HepG2 (cell line): ENCODE measurements around the gene OTUD7B. TPM values are rescaled to one million over a fixed set of nuclear protein-coding genes. Genes with fewer than 3 reads are reported as not detected.
A peak's percentile ranks its signal among the peaks of the same experiment; 100 is the strongest.

Experiments
- BCLAF1 ChIP-seq: fragments of 450-650 bp; IDR thresholded peaks from 2 replicates; pipeline ENCODE4 v1.6.1; 2017; ENCODE audit warnings: mild to moderate bottlenecking
- FIP1L1 ChIP-seq: fragments of 200-400 bp; formaldehyde crosslinking; IDR thresholded peaks from 2 replicates; pipeline ENCODE4 v1.6.1; 2018; ENCODE audit warnings: low read depth, mild to moderate bottlenecking, low read length, moderate library complexity, borderline replicate concordance; ENCODE audit not compliant: insufficient read depth
- RBAK ChIP-seq: sonication (generic); formaldehyde crosslinking; IDR thresholded peaks from 2 replicates; pipeline ENCODE4 v1.5.1; 2020; ENCODE audit warnings: mild to moderate bottlenecking, missing genetic modification reagents
- RFX1 ChIP-seq: fragments of 450-650 bp; IDR thresholded peaks from 2 replicates; pipeline ENCODE4 v1.6.1; 2017
- STAT5B ChIP-seq: sonication (generic); formaldehyde crosslinking; IDR thresholded peaks from 2 replicates; pipeline ENCODE4 v1.4.0; 2020; ENCODE audit warnings: missing genetic modification reagents
- STAT6 ChIP-seq: sonication (generic); formaldehyde crosslinking; IDR thresholded peaks from 2 replicates; pipeline ENCODE4 v1.4.0; 2020; ENCODE audit warnings: missing genetic modification reagents, mild to moderate bottlenecking, borderline replicate concordance
- TBP ChIP-seq: sonication (generic); formaldehyde crosslinking; IDR thresholded peaks from 2 replicates; pipeline ENCODE4 v1.5.0; 2020; ENCODE audit warnings: missing genetic modification reagents
- ZNF207 ChIP-seq: fragments of 450-650 bp; IDR thresholded peaks from 2 replicates; pipeline ENCODE4 v1.6.1; 2016; ENCODE audit warnings: antibody characterized with exemption, borderline replicate concordance
- ZNF382 ChIP-seq: sonication (generic); formaldehyde crosslinking; IDR thresholded peaks from 2 replicates; pipeline ENCODE4 v1.5.0; 2020; ENCODE audit warnings: missing genetic modification reagents, mild to moderate bottlenecking, borderline replicate concordance
- ZNF432 ChIP-seq: sonication (generic); formaldehyde crosslinking; IDR thresholded peaks from 2 replicates; pipeline ENCODE4 v1.5.0; 2020; ENCODE audit warnings: missing genetic modification reagents, mild to moderate bottlenecking, borderline replicate concordance
- polyA plus RNA-seq, 8 experiments: library from polyadenylated mRNA; depleted of rRNA in 3 of 8; stranded (reverse) in 7 of 8; unstranded in 1 of 8; fragments of >200 nt; fragmentation: Illumina TruSeq in 4 of 8; extraction: Trizol in 4 of 8; gene quantifications; 2 replicates each; pipeline versions ENCODE4 v1.2.1 to v1.2.3, GENCODE V29; 2011 to 2016; ENCODE audit warnings: low read depth in 4 of 8, missing spikeins in 1 of 8, mixed read lengths in 1 of 8; ENCODE audit not compliant: insufficient read depth in 1 of 8
- total RNA-seq, 5 experiments: library from RNA; depleted of rRNA; stranded (reverse); fragments of >200 nt; fragmentation: Illumina TruSeq; extraction: Trizol; gene quantifications; 2 replicates each; pipeline ENCODE4 v1.2.3, GENCODE V29; 2016; ENCODE audit warnings: low read depth in 1 of 5
- TF ChIP-seq, protein P1 (sequence below): sonication (generic); formaldehyde crosslinking; IDR thresholded peaks from 2 replicates; pipeline ENCODE4 v1.4.0; 2020; ENCODE audit warnings: missing genetic modification reagents, borderline replicate concordance
- TF ChIP-seq, protein P2 (sequence below): sonication (generic); formaldehyde crosslinking; conservative IDR thresholded peaks from 2 replicates; pipeline ENCODE4 v1.4.0; 2020; ENCODE audit warnings: mild to moderate bottlenecking, missing genetic modification reagents, moderate library complexity
- TF ChIP-seq, protein P3 (sequence below): sonication (generic); formaldehyde crosslinking; IDR thresholded peaks from 2 replicates; pipeline ENCODE4 v1.5.1; 2020; ENCODE audit warnings: missing genetic modification reagents, mild to moderate bottlenecking, borderline replicate concordance

The OTUD7B gene
- total and polyA plus RNA-seq, 2 of the 13 experiments (the other 11 are each of a cell fraction or from before 2014, with no cell fraction given), result 5.1 to 11.2 TPM

GRCh38 chr1:149927563-149928400 lies 82.7 kb downstream of the OTUD7B start, which contains the start of gene SF3B4 (continued):
- TF ChIP-seq STAT6, result no peak
- no peak for TF ChIP-seq ZNF207
- TF ChIP-seq TBP (CRISPR knock-in tag), result no peak
- TF ChIP-seq ZNF382, result no peak
- TF ChIP-seq RFX1, result peak; percentile 40; the same call in 1 of the 2 replicates
- no peak for TF ChIP-seq BCLAF1
- TF ChIP-seq, protein P1, sequence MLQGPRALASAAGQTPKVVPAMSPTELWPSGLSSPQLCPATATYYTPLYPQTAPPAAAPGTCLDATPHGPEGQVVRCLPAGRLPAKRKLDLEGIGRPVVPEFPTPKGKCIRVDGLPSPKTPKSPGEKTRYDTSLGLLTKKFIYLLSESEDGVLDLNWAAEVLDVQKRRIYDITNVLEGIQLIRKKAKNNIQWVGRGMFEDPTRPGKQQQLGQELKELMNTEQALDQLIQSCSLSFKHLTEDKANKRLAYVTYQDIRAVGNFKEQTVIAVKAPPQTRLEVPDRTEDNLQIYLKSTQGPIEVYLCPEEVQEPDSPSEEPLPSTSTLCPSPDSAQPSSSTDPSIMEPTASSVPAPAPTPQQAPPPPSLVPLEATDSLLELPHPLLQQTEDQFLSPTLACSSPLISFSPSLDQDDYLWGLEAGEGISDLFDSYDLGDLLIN (CRISPR knock-in tag), result no peak
- TF ChIP-seq FIP1L1, result no peak
- TF ChIP-seq STAT5B (CRISPR knock-in tag), result no peak
- no peak for TF ChIP-seq RBAK
- TF ChIP-seq, protein P2, sequence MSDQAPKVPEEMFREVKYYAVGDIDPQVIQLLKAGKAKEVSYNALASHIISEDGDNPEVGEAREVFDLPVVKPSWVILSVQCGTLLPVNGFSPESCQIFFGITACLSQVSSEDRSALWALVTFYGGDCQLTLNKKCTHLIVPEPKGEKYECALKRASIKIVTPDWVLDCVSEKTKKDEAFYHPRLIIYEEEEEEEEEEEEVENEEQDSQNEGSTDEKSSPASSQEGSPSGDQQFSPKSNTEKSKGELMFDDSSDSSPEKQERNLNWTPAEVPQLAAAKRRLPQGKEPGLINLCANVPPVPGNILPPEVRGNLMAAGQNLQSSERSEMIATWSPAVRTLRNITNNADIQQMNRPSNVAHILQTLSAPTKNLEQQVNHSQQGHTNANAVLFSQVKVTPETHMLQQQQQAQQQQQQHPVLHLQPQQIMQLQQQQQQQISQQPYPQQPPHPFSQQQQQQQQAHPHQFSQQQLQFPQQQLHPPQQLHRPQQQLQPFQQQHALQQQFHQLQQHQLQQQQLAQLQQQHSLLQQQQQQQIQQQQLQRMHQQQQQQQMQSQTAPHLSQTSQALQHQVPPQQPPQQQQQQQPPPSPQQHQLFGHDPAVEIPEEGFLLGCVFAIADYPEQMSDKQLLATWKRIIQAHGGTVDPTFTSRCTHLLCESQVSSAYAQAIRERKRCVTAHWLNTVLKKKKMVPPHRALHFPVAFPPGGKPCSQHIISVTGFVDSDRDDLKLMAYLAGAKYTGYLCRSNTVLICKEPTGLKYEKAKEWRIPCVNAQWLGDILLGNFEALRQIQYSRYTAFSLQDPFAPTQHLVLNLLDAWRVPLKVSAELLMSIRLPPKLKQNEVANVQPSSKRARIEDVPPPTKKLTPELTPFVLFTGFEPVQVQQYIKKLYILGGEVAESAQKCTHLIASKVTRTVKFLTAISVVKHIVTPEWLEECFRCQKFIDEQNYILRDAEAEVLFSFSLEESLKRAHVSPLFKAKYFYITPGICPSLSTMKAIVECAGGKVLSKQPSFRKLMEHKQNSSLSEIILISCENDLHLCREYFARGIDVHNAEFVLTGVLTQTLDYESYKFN (CRISPR knock-in tag), result no peak
- TF ChIP-seq, protein P3, sequence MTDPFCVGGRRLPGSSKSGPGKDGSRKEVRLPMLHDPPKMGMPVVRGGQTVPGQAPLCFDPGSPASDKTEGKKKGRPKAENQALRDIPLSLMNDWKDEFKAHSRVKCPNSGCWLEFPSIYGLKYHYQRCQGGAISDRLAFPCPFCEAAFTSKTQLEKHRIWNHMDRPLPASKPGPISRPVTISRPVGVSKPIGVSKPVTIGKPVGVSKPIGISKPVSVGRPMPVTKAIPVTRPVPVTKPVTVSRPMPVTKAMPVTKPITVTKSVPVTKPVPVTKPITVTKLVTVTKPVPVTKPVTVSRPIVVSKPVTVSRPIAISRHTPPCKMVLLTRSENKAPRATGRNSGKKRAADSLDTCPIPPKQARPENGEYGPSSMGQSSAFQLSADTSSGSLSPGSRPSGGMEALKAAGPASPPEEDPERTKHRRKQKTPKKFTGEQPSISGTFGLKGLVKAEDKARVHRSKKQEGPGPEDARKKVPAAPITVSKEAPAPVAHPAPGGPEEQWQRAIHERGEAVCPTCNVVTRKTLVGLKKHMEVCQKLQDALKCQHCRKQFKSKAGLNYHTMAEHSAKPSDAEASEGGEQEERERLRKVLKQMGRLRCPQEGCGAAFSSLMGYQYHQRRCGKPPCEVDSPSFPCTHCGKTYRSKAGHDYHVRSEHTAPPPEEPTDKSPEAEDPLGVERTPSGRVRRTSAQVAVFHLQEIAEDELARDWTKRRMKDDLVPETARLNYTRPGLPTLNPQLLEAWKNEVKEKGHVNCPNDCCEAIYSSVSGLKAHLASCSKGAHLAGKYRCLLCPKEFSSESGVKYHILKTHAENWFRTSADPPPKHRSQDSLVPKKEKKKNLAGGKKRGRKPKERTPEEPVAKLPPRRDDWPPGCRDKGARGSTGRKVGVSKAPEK (CRISPR knock-in tag), result no peak
- no peak for TF ChIP-seq ZNF432 (CRISPR knock-in tag)
